Trophoblast cell (in vitro differentiated cells and primary cell): Measurements from ENCODE around the gene COQ7.

Experiments
- DNase-seq, 2 donors: peaks; one replicate each; pipeline ENCODE4 v3.0.0-alpha.2; 2016
- H2AFZ ChIP-seq: 2 replicates; pipeline ENCODE4 v1.6.1; 2013; ENCODE audit warnings: low read length, moderate library complexity, mild to moderate bottlenecking; ENCODE audit not compliant: insufficient read depth, poor library complexity
- H2AK5ac ChIP-seq: 2 replicates; pipeline ENCODE4 v1.6.1; 2013; ENCODE audit warnings: mild to moderate bottlenecking, low read length
- H2BK120ac ChIP-seq: 2 replicates; pipeline ENCODE4 v1.6.1; 2013; ENCODE audit warnings: low read length, mild to moderate bottlenecking, moderate library complexity; ENCODE audit not compliant: insufficient read depth, poor library complexity
- H2BK12ac ChIP-seq: 2 replicates; pipeline ENCODE4 v1.6.1; 2013; ENCODE audit warnings: mild to moderate bottlenecking, low read length, moderate library complexity
- H2BK5ac ChIP-seq: 2 replicates; pipeline ENCODE4 v1.6.1; 2013; ENCODE audit warnings: low read length, low read depth, moderate library complexity, mild to moderate bottlenecking; ENCODE audit not compliant: poor library complexity
- H3K14ac ChIP-seq: 2 replicates; pipeline ENCODE4 v1.6.1; 2013; ENCODE audit warnings: mild to moderate bottlenecking, low read length
- H3K18ac ChIP-seq: 2 replicates; pipeline ENCODE4 v1.6.1; 2013; ENCODE audit warnings: mild to moderate bottlenecking, low read length
- H3K23ac ChIP-seq: 2 replicates; pipeline ENCODE4 v1.6.1; 2013; ENCODE audit warnings: low read length
- H3K27ac ChIP-seq: 2 replicates; pipeline ENCODE4 v1.5.1; 2013; ENCODE audit warnings: low read depth, mild to moderate bottlenecking, inconsistent platforms, low read length, moderate library complexity
- H3K27me3 ChIP-seq: 2 replicates; pipeline ENCODE4 v1.6.1; 2013; ENCODE audit warnings: inconsistent platforms, mild to moderate bottlenecking, low read length, moderate library complexity; ENCODE audit not compliant: insufficient read depth
- H3K36me3 ChIP-seq, 2 experiments: 1 replicate in 1 of 2; 2 replicates in 1 of 2; pipeline ENCODE4 v1.6.1; 2013; ENCODE audit warnings: low read length in 2 of 2, mild to moderate bottlenecking in 2 of 2, moderate library complexity in 1 of 2; ENCODE audit not compliant: insufficient read depth in 2 of 2, control insufficient read depth in 1 of 2
- H3K4ac ChIP-seq: 2 replicates; pipeline ENCODE4 v1.6.1; 2013; ENCODE audit warnings: low read depth, mild to moderate bottlenecking, low read length, moderate library complexity
- H3K4me1 ChIP-seq, 2 experiments: 1 replicate in 1 of 2; 2 replicates in 1 of 2; pipeline ENCODE4 v1.6.1; 2013; ENCODE audit warnings: low read length in 2 of 2, mild to moderate bottlenecking in 2 of 2, moderate library complexity in 1 of 2; ENCODE audit not compliant: insufficient read depth in 2 of 2, control insufficient read depth in 1 of 2
- H3K4me2 ChIP-seq: 2 replicates; pipeline ENCODE4 v1.6.1; 2013; ENCODE audit warnings: inconsistent platforms, mild to moderate bottlenecking, low read length, moderate library complexity
- H3K4me3 ChIP-seq: 2 replicates; pipeline ENCODE4 v1.5.1; 2013; ENCODE audit warnings: mild to moderate bottlenecking, low read depth, low read length, inconsistent platforms
- H3K79me1 ChIP-seq: one replicate; pipeline ENCODE4 v1.6.1; 2013; ENCODE audit warnings: low read length
- H3K79me2 ChIP-seq: 2 replicates; pipeline ENCODE4 v1.6.1; 2013; ENCODE audit warnings: low read length, mild to moderate bottlenecking; ENCODE audit not compliant: control insufficient read depth, insufficient read depth, poor library complexity
- H3K9ac ChIP-seq: 2 replicates; pipeline ENCODE4 v1.6.1; 2013; ENCODE audit warnings: mild to moderate bottlenecking, low read length
- H3K9me3 ChIP-seq: 2 replicates; pipeline ENCODE4 v1.6.1; 2013; ENCODE audit warnings: low read depth, mild to moderate bottlenecking, control low read depth, inconsistent platforms, low read length; ENCODE audit not compliant: insufficient read depth
- H4K12ac ChIP-seq: 2 replicates; pipeline ENCODE4 v1.6.1; 2013; ENCODE audit warnings: low read depth, mild to moderate bottlenecking, low read length, moderate library complexity
- H4K8ac ChIP-seq: 2 replicates; pipeline ENCODE4 v1.6.1; 2013; ENCODE audit warnings: low read depth, mild to moderate bottlenecking, low read length, moderate library complexity
- H4K91ac ChIP-seq: one replicate; pipeline ENCODE4 v1.6.1; 2013; ENCODE audit warnings: low read depth, mild to moderate bottlenecking, low read length, moderate library complexity
- WGBS: extraction: QIAGEN DNeasy Blood & Tissue Kit; methylation state at CpG from one replicate; pipeline ENCODE4 v1.1.7; 2013; ENCODE audit warnings: missing lambda C conversion rate; ENCODE audit not compliant: insufficient read length, insufficient coverage; ENCODE audit errors: extremely low coverage; 5-methylcytosine and 5-hydroxymethylcytosine counted together

COQ7 gene

GRCh38 chr16:19126300-19126699, 58.9 kb downstream of the COQ7 start:
- Histone ChIP-seq H3K23ac (no peak overlapping the region), H2AFZ (no peak overlapping the region), H3K27me3 (no peaks in the 10 kb centered on the region), H3K79me1 (no peaks in the 10 kb centered on the region), H3K4ac (no peak overlapping the region), H3K14ac (no peak overlapping the region), H3K18ac (no peak overlapping the region), H4K8ac (no peak overlapping the region), H2AK5ac (no peak overlapping the region), H2BK5ac (no peak overlapping the region), H4K12ac (no peak overlapping the region), H3K4me2 (no peak overlapping the region), H3K4me3 (no peak overlapping the region), H3K4me1 (peaks cover 7 to 12% of the 10 kb centered on the region in 2 experiments), H3K27ac (no peak overlapping the region), H2BK120ac (no peak overlapping the region), H3K9ac (no peak overlapping the region), H3K79me2 (no peaks in the 10 kb centered on the region), H2BK12ac (no peak overlapping the region), H3K36me3 (no peaks in the 10 kb centered on the region), H3K9me3 (no peaks in the 10 kb centered on the region), H4K91ac (no peak overlapping the region)
- no peak for DNase-seq

DNA sequence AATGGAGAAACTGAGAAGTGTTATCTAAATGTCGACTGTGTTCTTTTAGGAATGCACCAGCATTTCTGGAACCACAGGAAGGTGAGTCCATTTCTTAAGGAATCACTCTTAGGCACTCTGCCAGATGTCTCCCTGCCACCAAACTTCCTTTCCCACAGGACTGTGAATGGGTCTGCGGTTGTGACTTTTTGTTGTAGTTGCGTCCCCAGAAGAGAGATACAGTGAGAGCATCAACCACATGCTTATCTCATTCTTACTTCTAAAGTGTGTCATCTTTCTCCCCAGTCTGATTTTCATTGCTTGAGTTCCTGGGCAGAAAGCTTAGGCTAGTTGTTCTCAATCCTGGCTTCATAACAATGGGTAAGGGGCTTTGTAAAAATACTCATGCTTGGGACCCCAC, 59.8 kb downstream of the COQ7 start:
- no peak overlapping the region for H3K4ac ChIP-seq
- no peak overlapping the region for H3K23ac ChIP-seq
- no peak overlapping the region for H2BK120ac ChIP-seq
- no peaks in the 10 kb centered on the region for H3K27me3 ChIP-seq
- H4K12ac ChIP-seq, result no peak overlapping the region
- no peak overlapping the region for H3K9ac ChIP-seq
- WGBS, result no CpG with 5 or more reads among the region's 3 CpGs
- H2BK12ac ChIP-seq, result no peak overlapping the region
- DNase-seq, result no peak
- H2AFZ ChIP-seq, result no peak overlapping the region
- H3K18ac ChIP-seq, result no peak overlapping the region
- no peak overlapping the region for H4K91ac ChIP-seq
- no peak overlapping the region for H3K4me3 ChIP-seq
- H3K36me3 ChIP-seq, result no peaks in the 10 kb centered on the region
- no peak overlapping the region for H2AK5ac ChIP-seq
- H4K8ac ChIP-seq, result no peak overlapping the region
- H3K79me1 ChIP-seq, result no peaks in the 10 kb centered on the region
- no peaks in the 10 kb centered on the region for H3K79me2 ChIP-seq
- H3K4me1 ChIP-seq, result peaks cover 7 to 8% of the 10 kb centered on the region in 2 experiments
- H3K27ac ChIP-seq, result no peak overlapping the region
- no peak overlapping the region for H3K4me2 ChIP-seq
- H2BK5ac ChIP-seq, result no peak overlapping the region
- H3K9me3 ChIP-seq, result no peaks in the 10 kb centered on the region
- H3K14ac ChIP-seq, result no peak overlapping the region

DNA sequence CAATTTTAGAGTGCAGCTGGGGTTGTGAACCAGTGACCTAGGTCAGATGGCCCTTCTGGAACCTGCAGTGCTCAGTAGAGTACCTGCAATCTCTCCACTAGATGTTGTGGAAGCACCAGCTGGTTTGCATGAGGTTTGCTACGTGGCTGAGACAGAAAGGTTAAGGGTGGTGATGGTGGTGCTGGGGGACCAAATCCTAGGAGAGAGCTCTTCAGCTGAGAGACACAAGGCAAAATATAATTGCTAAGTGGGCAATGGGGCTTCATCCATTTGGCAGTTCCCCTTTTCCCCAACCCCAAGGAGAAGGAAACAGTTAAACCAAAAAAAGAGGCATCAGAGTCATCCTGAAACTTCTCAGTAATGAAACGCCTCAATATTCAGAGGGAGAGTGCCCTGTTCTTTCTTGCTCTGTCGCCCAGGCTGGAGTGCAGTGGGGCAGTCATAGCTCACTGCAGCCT, 60.3 kb downstream of the COQ7 start:
- Histone ChIP-seq H3K4me1 (peaks cover 7 to 8% of the 10 kb centered on the region in 2 experiments), H2BK12ac (no peak overlapping the region), H3K79me2 (no peaks in the 10 kb centered on the region)

DNA sequence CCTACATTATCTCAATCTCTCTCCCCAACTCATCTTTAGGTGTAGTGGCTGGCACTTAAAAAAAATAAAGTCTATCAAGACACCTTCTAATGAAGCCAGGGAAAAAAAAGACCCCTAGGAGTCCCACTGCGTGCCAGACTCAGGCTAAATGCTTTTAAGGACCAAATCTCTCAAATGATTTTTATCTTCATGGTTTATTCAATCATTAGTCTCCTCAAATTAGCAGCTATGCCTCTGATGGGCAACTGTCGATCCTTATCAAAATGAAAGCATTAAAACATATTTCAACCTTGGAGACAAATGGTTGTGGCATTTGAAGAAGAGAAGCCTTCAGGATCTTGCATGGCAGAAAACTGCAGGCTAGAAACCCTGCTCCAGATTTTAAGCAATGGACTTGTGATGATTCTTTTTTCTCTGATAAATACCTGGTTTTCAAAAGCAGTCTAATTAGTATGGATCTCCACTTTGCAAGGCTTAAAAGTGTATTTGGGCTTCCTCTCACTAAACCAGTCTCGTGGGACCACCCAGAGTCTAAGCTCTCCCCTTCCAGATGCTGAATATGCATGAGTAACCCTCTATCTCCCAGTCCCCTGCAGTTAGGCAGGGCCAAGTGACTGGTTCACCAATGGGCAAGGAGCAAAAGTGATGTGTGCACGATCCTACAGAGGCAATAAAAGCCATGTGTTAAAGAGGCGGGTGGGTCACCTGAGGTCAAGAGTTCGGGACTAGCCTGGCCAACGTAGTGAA, 61.2 kb downstream of the COQ7 start:
- H4K8ac ChIP-seq, result no peak overlapping the region
- no peak overlapping the region for H3K18ac ChIP-seq
- H2AK5ac ChIP-seq, result no peak overlapping the region
- no peak overlapping the region for H2AFZ ChIP-seq
- H3K23ac ChIP-seq, result no peak overlapping the region
- H4K12ac ChIP-seq, result no peak overlapping the region
- H3K36me3 ChIP-seq, result no peaks in the 10 kb centered on the region
- no peak overlapping the region for H3K4me2 ChIP-seq
- DNase-seq, result no peak
- no peak overlapping the region for H3K4me3 ChIP-seq
- H2BK5ac ChIP-seq, result no peak overlapping the region
- H3K79me2 ChIP-seq, result no peaks in the 10 kb centered on the region
- no peak overlapping the region for H4K91ac ChIP-seq
- H3K4ac ChIP-seq, result no peak overlapping the region
- H2BK12ac ChIP-seq, result no peak overlapping the region
- H3K9ac ChIP-seq, result no peak overlapping the region
- no peaks in the 10 kb centered on the region for H3K27me3 ChIP-seq
- no peaks in the 10 kb centered on the region for H3K9me3 ChIP-seq
- no peak overlapping the region for H3K14ac ChIP-seq
- H2BK120ac ChIP-seq, result no peak overlapping the region
- H3K27ac ChIP-seq, result no peak overlapping the region
- H3K4me1 ChIP-seq, result peaks cover 7 to 8% of the 10 kb centered on the region in 2 experiments
- H3K79me1 ChIP-seq, result no peaks in the 10 kb centered on the region
- WGBS, result no CpG with 5 or more reads among the region's 7 CpGs

More for the DNA sequence above, 60.3 kb downstream of the COQ7 start:
- Histone ChIP-seq H3K79me1 (no peaks in the 10 kb centered on the region), H4K8ac (no peak overlapping the region), H4K91ac (no peak overlapping the region), H3K36me3 (no peaks in the 10 kb centered on the region), H4K12ac (no peak overlapping the region), H3K14ac (no peak overlapping the region), H2AFZ (no peak overlapping the region), H3K9me3 (no peaks in the 10 kb centered on the region), H2AK5ac (no peak overlapping the region), H2BK5ac (no peak overlapping the region), H3K23ac (no peak overlapping the region), H3K27ac (no peak overlapping the region), H3K4me3 (no peak overlapping the region), H3K9ac (no peak overlapping the region), H2BK120ac (no peak overlapping the region), H3K4ac (no peak overlapping the region), H3K4me2 (no peak overlapping the region), H3K27me3 (no peaks in the 10 kb centered on the region), H3K18ac (no peak overlapping the region)
- DNase-seq, result no peak
- WGBS, result no CpG with 5 or more reads among the region's 3 CpGs
